ENCODE results near the gene FXYD6. TPM values are rescaled to one million over a fixed set of nuclear protein-coding genes. Genes with fewer than 3 reads are reported as not detected.

The FXYD6 gene
- total and polyA plus RNA-seq, 4 donors: 14.5 to 28.7 (median 28.4) TPM

DNA sequence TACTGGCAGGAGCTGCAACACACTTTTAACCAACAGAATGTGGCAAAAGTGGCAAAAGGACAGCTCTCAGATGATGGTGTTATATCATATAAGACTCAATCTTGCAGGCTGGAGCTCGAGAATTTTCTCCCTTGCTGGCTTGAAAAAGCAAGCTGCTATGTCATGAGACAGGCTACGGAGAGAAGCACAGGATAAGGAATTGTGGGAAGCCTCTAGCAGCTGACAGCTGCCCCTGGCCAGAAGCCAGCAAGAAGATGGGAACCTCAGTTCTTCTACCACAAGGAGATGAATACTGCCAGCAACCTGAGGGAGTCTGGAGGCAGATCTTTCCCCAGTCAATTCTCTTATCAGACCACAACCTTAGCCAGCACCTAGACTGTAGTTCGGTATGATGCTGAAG lies 24.6 kb downstream of the FXYD6 start:
- Histone ChIP-seq H3K27ac (ENCODE audit: low read depth in 1 of 2, low read length in 2 of 2) (no peak overlapping the region), H3K27me3 (ENCODE audit: control insufficient read depth in 1 of 2, insufficient read depth in 2 of 2, low read length in 1 of 2) (peaks cover 0 to 3% of the 10 kb centered on the region in 2 donors), H3K36me3 (ENCODE audit: control insufficient read depth in 1 of 2, insufficient read depth in 2 of 2, low read length in 1 of 2) (no peaks in the 10 kb centered on the region), H3K4me3 (ENCODE audit: low read length in 2 of 2) (no peak overlapping the region), H3K4me1 (ENCODE audit: control insufficient read depth in 1 of 2, insufficient read depth in 2 of 2, low read length in 2 of 2) (no peaks in the 10 kb centered on the region), H3K9me3 (ENCODE audit: control insufficient read depth, low read length) (peaks cover 1% of the 10 kb centered on the region)
- WGBS, 2 donors: 46 to 75% methylated on average over 3 of the region's 3 CpGs
- ATAC-seq (ENCODE audit: low FRiP score) (no peak), DNase-seq (peak in 1 of 2 donors; percentile 7)
- intact Hi-C loops (cut with DNase I): no loop called here

DNA sequence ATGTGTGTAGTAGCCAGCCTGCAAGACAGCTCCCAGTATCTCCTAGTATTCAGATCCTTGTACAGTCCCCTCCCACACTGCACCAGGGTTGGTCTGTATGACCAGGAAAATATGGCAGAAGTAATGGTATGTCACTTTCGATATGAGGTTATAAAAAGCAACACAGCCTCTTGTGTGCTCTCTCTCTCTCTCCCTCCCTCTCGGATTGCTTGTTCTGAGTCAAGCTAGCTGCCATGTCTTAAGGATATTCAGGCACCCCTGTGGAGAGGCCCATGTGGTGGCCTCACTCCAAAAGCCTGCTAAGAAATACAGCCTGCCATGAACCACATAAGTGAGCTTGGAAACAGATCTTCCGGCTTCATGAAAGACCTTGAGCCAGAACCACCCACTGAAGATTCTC lies 25.4 kb downstream of the FXYD6 start:
- Histone ChIP-seq H3K36me3 (ENCODE audit: control insufficient read depth in 1 of 2, insufficient read depth in 2 of 2, low read length in 1 of 2) (no peaks in the 10 kb centered on the region), H3K9me3 (ENCODE audit: control insufficient read depth, low read length) (peaks cover 1% of the 10 kb centered on the region), H3K27ac (ENCODE audit: low read depth in 1 of 2, low read length in 2 of 2) (no peak overlapping the region), H3K4me3 (ENCODE audit: low read length in 2 of 2) (no peak overlapping the region), H3K27me3 (ENCODE audit: control insufficient read depth in 1 of 2, insufficient read depth in 2 of 2, low read length in 1 of 2) (peaks cover 0 to 3% of the 10 kb centered on the region in 2 donors), H3K4me1 (ENCODE audit: control insufficient read depth in 1 of 2, insufficient read depth in 2 of 2, low read length in 2 of 2) (no peaks in the 10 kb centered on the region)
- 50 to 65% methylated on average over 2 to 3 of the region's 3 CpGs for WGBS, 2 donors
- ATAC-seq (ENCODE audit: low FRiP score): no peak
- intact Hi-C loops (cut with DNase I): no loop called here
- peak in 1 of 2 donors; percentile 9 for DNase-seq

GRCh38 chr11:117849781-117850414 lies 26.6 kb downstream of the FXYD6 start:
- peaks cover 0 to 3% of the 10 kb centered on the region in 2 donors for H3K27me3 ChIP-seq (ENCODE audit: control insufficient read depth in 1 of 2, insufficient read depth in 2 of 2, low read length in 1 of 2)
- no peak overlapping the region for H3K27ac ChIP-seq (ENCODE audit: low read depth in 1 of 2, low read length in 2 of 2)
- H3K9me3 ChIP-seq (ENCODE audit: control insufficient read depth, low read length): peaks cover 1% of the 10 kb centered on the region
- H3K4me3 ChIP-seq (ENCODE audit: low read length in 2 of 2): no peak overlapping the region
- intact Hi-C loops (cut with DNase I): no loop called here
- H3K36me3 ChIP-seq (ENCODE audit: control insufficient read depth in 1 of 2, insufficient read depth in 2 of 2, low read length in 1 of 2): no peaks in the 10 kb centered on the region
- ATAC-seq (ENCODE audit: low FRiP score) (no peak), DNase-seq (peak in 1 of 2 donors; percentile 9)
- H3K4me1 ChIP-seq (ENCODE audit: control insufficient read depth in 1 of 2, insufficient read depth in 2 of 2, low read length in 2 of 2): no peaks in the 10 kb centered on the region
- WGBS, 2 donors: 91 to 94% methylated on average over 6 of the region's 6 CpGs

GRCh38 chr11:117843666-117844484 lies 32.6 kb downstream of the FXYD6 start:
- Histone ChIP-seq H3K27me3 (ENCODE audit: control insufficient read depth in 1 of 2, insufficient read depth in 2 of 2, low read length in 1 of 2) (no peaks in the 10 kb centered on the region), H3K4me3 (ENCODE audit: low read length in 2 of 2) (no peak overlapping the region), H3K4me1 (ENCODE audit: control insufficient read depth in 1 of 2, insufficient read depth in 2 of 2, low read length in 2 of 2) (no peaks in the 10 kb centered on the region), H3K27ac (ENCODE audit: low read depth in 1 of 2, low read length in 2 of 2) (no peak overlapping the region), H3K9me3 (ENCODE audit: control insufficient read depth, low read length) (no peaks in the 10 kb centered on the region), H3K36me3 (ENCODE audit: control insufficient read depth in 1 of 2, insufficient read depth in 2 of 2, low read length in 1 of 2) (no peaks in the 10 kb centered on the region)
- intact Hi-C loops (cut with DNase I): loop anchor here (1.0 to 2.0 kb wide), 2 partner anchors 103 to 209 kb away; no protein-coding TSS in a partner anchor
- peak; percentile 86 for ATAC-seq (ENCODE audit: low FRiP score)
- WGBS, 2 donors: 24% methylated on average over 9 of the region's 9 CpGs
- peak; percentile 87 to 94 for DNase-seq

DNA sequence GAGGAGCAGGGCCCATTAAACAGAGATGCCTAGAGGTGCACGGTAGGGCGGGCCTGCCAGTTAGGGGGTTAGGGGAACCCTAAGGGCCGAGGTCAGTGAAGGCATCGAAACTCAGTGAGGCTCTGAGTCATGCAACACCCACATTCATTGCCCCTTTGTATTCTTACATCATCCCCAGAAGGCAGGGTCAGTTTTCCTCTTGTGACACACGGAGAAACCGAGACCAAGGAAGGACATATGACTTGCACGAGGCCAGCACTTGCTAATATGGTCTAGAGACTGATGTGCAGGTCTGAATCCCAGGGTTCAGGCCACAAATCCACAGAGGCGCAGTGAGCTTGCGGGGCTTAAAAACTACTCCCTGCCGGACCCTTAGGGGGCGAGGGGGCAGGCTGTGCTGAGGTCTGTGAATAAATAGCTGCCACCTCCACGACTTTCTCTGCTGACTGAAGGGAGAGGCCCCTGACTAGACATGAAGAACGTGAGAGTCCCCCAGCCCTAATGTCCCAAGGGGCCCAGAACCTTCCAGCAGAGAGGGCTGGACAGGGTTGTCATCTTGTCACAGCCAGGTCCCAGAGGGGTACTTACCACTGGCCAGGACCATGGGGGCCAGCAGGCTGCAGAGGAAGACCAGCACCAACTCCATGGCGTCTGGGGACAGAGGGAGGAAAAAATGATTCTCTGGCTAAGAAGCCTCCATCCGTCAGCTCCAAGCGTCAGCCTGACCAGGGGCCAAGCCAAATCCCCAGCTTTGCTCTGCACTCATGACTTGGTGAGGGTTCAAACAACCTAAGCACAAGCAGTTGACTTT lies 34.1 kb downstream of the FXYD6 start:
- Histone ChIP-seq H3K4me3 (ENCODE audit: low read length in 2 of 2) (no peak overlapping the region), H3K4me1 (ENCODE audit: control insufficient read depth in 1 of 2, insufficient read depth in 2 of 2, low read length in 2 of 2) (no peaks in the 10 kb centered on the region), H3K27ac (ENCODE audit: low read depth in 1 of 2, low read length in 2 of 2) (no peak overlapping the region), H3K9me3 (ENCODE audit: control insufficient read depth, low read length) (no peaks in the 10 kb centered on the region), H3K27me3 (ENCODE audit: control insufficient read depth in 1 of 2, insufficient read depth in 2 of 2, low read length in 1 of 2) (no peaks in the 10 kb centered on the region), H3K36me3 (ENCODE audit: control insufficient read depth in 1 of 2, insufficient read depth in 2 of 2, low read length in 1 of 2) (no peaks in the 10 kb centered on the region)
- WGBS, 2 donors: 85 to 89% methylated on average over 15 to 16 of the region's 16 CpGs
- DNase-seq (peak in 1 of 2 donors; percentile 67), ATAC-seq (ENCODE audit: low FRiP score) (no peak)
- intact Hi-C loops (cut with DNase I): no loop called here

- Histone ChIP-seq H3K36me3 (ENCODE audit: control insufficient read depth in 1 of 2, insufficient read depth in 2 of 2, low read length in 1 of 2) (no peaks in the 10 kb centered on the region), H3K4me1 (ENCODE audit: control insufficient read depth in 1 of 2, insufficient read depth in 2 of 2, low read length in 2 of 2) (no peaks in the 10 kb centered on the region), H3K27me3 (ENCODE audit: control insufficient read depth in 1 of 2, insufficient read depth in 2 of 2, low read length in 1 of 2) (no peaks in the 10 kb centered on the region), H3K27ac (ENCODE audit: low read depth in 1 of 2, low read length in 2 of 2) (no peak overlapping the region), H3K9me3 (ENCODE audit: control insufficient read depth, low read length) (no peaks in the 10 kb centered on the region), H3K4me3 (ENCODE audit: low read length in 2 of 2) (no peak overlapping the region)
- DNase-seq (peak in 1 of 2 donors; percentile 30), ATAC-seq (ENCODE audit: low FRiP score) (no peak)
- intact Hi-C loops (cut with DNase I): loop anchor here in 1 of 2 donors (2.0 kb wide), 1 partner anchor 105 kb away; no protein-coding TSS in a partner anchor
- 92 to 93% methylated on average over 7 of the region's 7 CpGs for WGBS, 2 donors
These were observed 34.9 kb downstream of the FXYD6 start for GRCh38 chr11:117841551-117842031.

- Histone ChIP-seq H3K36me3 (ENCODE audit: control insufficient read depth in 1 of 2, insufficient read depth in 2 of 2, low read length in 1 of 2) (no peaks in the 10 kb centered on the region), H3K27ac (ENCODE audit: low read depth in 1 of 2, low read length in 2 of 2) (no peak overlapping the region), H3K4me3 (ENCODE audit: low read length in 2 of 2) (no peak overlapping the region), H3K9me3 (ENCODE audit: control insufficient read depth, low read length) (no peaks in the 10 kb centered on the region), H3K27me3 (ENCODE audit: control insufficient read depth in 1 of 2, insufficient read depth in 2 of 2, low read length in 1 of 2) (no peaks in the 10 kb centered on the region), H3K4me1 (ENCODE audit: control insufficient read depth in 1 of 2, insufficient read depth in 2 of 2, low read length in 2 of 2) (no peaks in the 10 kb centered on the region)
- 90 to 96% methylated on average over 11 of the region's 11 CpGs for WGBS, 2 donors
- DNase-seq (peak in 1 of 2 donors; percentile 45), ATAC-seq (ENCODE audit: low FRiP score) (no peak)
- intact Hi-C loops (cut with DNase I): loop anchor here in 1 of 2 donors (2.0 kb wide), 1 partner anchor 106 kb away; no protein-coding TSS in a partner anchor
These were observed 35.4 kb downstream of the FXYD6 start for GRCh38 chr11:117840881-117841550.

Data from aorta (tissue), 5 donors.